ENCODE results near the gene PEX5L.
"Not testable (repeated sequence)": the region's sequence is repeated elsewhere in the genome, so short reads cannot be mapped to it uniquely, and the experiment has no call there.

PEX5L gene

DNA sequence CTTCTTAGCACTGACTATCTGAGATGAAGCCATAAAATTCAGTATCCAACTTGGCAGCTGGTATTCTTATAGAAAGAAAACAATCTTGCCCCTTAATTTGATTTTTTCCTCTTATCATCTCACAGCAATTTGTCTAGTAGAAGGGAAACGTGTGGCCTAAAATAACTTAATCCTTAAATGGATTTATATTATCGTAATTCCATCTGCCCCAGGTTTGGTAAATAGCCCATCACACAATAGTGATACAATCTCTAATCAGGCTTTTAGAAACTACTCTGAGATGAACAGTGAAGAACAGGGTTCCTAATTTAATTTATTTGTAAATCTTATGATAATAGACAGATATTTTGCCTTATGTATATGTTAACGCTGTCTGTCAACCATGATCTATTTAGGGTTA lies 24.8 kb downstream of the PEX5L start:
- no peak for DNase-seq (ENCODE audit: low spot score)

- DNase-seq (ENCODE audit: low spot score) = not testable (repeated sequence)
These were observed 28.4 kb downstream of the PEX5L start for GRCh38 chr3:180008318-180008717.

DNA sequence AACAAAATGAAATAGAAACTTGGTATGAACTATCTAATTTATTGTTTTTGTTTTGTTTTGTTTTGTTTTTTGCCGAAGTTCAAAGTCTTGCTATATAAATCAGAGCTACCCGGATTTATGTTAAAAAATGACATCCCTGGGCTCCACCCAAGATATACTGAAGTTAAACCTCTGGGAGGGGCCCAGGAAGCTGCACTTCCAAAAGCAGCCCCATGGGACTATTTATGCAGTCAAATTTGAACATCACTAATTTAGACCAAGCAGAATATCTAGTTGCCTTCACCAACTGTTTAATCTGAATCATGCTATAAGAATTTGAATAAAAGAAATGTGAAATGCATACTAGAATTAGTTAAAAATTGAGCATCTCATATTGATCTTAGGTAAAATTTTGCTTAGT lies 32.2 kb downstream of the PEX5L start:
- DNase-seq (ENCODE audit: low spot score) = no peak

GRCh38 chr3:180002006-180002405 lies 34.7 kb downstream of the PEX5L start:
- DNase-seq (ENCODE audit: low spot score) = no peak

DNA sequence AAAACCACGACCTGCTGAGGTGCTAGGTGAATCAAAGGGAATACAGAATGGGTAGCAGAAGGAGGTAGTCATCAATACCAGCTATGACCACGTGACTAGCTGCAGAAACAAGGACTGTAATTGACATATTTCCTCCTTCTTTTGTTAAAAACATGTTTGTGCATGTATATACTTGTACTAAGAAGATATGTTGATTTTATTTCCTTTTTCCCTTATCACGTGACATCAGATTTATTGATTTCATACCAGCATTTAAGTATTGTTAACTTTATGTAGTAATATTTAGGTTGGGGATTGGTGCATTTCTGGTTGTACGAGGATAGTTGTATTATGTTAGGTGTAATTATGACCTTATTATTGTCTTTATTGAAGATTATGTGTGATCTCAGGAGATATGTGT lies 36.2 kb downstream of the PEX5L start:
- DNase-seq (ENCODE audit: low spot score) = no peak

DNA sequence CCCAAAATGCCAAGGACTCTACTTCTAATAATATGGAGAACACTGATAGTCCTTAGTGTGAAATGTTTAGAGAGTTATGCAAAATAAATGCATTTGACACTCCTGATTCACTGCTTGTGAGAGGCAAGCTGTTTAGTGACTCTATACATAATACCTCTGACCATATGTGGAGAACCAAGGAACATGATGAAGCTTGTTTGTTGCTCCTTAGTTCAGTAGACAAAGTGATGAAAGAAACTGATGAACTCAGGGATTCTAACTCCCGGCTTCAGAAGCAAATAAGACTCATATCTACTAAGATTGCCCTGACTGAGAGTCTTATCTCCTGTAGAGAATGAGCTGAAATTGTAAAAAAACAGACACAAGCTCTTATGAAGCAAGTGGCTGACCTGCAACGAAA lies 41.3 kb downstream of the PEX5L start:
- DNase-seq (ENCODE audit: low spot score) = no peak

GRCh38 chr3:179991883-179992282 lies 44.9 kb downstream of the PEX5L start:
- DNase-seq (ENCODE audit: low spot score) = no peak

- no peak for DNase-seq (ENCODE audit: low spot score)
These were observed 45.6 kb downstream of the PEX5L start for GRCh38 chr3:179991104-179991503.

- no peak for DNase-seq (ENCODE audit: low spot score)
These were observed 55.1 kb downstream of the PEX5L start for GRCh38 chr3:179981646-179982045.

DNA sequence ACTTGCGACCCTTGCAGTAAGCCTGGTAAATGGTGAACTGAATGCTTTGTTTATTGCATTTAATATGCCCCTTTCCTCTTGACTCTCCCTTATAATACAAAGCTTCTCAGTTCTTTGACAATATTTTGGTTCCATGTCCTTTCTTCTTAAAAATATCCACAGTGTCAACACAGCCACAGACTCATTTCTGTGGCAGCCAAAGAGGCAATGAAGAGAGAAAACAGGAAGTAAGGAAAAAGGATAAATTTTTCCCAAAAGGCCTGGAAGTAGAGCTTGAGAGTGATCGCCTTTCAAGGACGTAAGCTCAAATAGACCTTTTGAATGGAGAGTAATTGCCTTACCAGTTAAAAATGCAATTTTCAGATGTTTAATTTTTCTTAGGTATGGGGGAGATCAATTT lies 59.4 kb downstream of the PEX5L start:
- DNase-seq (ENCODE audit: low spot score) = no peak

GRCh38 chr3:179973931-179974361 lies 62.8 kb downstream of the PEX5L start:
- no peak for DNase-seq (ENCODE audit: low spot score)

GRCh38 chr3:179972881-179973423 lies 63.8 kb downstream of the PEX5L start:
- DNase-seq (ENCODE audit: low spot score) = no peak

DNA sequence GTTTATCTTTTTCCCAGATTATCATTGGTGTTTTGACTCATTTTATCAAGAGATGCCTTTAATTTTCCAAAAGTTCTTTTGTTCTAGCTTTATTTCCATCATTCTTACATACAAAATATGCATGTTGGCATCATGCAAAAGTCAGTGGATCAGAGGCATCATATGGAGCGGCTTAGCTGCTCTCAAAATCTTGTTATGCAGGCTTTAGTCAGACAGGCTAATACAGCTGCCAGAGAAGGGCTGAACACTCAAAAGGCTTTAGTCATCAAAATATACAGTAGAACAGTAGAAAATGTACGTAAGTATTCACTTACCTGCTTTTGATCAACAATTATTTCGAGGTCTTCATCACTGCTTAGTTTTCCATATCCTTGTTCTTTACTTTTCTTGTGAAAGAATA lies 65.5 kb downstream of the PEX5L start:
- DNase-seq (ENCODE audit: low spot score) = no peak

GRCh38 chr3:179970746-179971145 lies 66.0 kb downstream of the PEX5L start:
- DNase-seq (ENCODE audit: low spot score) = no peak

DNA sequence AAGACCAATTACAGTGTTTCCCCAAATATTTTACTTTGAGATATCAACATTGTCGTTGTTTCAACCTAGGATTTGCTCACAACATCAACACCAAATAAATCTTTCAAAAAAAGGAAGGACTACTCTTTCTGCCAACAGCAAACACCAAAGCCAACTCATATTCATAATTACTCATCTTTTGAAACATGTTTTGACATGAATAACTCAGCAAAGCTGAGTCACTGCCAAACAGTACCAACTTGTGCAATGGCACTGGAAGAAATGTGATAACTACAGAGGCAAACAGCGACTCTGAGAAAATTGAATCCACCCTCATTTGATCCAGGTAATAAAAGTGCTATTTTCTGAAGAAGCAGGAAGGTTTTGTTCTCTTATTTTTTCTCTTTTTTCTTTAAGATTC lies 67.2 kb downstream of the PEX5L start:
- DNase-seq (ENCODE audit: low spot score) = peak; percentile 81

GRCh38 chr3:179967622-179968021 lies 69.1 kb downstream of the PEX5L start:
- DNase-seq (ENCODE audit: low spot score) = no peak

- DNase-seq (ENCODE audit: low spot score) = no peak
These were observed 71.8 kb downstream of the PEX5L start for GRCh38 chr3:179964890-179965289.

GRCh38 chr3:179962629-179963387 lies 73.9 kb downstream of the PEX5L start:
- no peak for DNase-seq (ENCODE audit: low spot score)

DNA sequence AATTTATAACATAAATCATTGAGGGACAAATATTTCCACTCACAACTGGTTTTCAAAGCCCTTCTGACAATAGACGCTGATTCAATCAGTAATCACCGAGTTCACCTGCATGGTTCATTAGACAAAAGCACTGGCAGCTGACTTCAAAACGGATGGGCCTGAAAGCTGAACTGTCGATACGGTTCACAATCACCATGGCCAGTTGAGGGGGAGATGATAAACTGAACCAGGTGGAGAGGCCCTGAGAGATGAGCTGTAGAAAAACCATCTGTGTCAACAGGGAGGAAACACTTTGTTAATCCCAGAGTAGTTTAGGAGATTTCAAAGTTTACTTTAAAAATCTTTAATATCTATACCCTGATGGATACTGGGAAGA lies 75.0 kb downstream of the PEX5L start:
- no peak for DNase-seq (ENCODE audit: low spot score)

DNA sequence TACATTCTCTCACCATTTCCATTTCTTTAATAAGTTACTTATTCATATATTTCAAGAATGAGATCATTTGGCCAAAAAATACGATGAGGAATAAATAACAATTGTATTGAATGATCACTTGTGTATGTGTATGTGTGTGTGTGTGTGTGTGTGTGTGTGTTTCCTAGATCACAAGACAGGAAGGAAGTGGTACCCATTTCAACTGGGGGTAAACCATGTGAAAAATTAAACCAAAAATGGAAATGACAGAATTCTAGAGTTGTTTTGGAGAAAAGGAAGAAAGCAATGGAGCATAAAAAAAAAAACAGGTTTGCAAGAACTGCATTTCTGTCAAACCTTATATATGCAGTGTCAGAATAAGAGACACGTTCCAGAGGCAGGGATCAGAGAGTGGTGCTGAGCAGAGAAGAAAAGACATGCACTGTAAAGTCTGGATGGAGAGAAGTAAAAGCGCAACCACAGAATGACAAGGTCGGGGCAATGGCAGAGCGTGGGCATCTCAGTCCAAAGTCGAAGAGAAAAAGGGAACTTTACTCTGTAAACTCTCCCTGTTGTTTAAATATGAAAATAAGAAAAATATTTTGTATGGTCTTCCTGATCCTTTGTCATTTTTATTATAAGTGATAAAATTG lies 75.5 kb downstream of the PEX5L start:
- no peak for DNase-seq (ENCODE audit: low spot score)

DNA sequence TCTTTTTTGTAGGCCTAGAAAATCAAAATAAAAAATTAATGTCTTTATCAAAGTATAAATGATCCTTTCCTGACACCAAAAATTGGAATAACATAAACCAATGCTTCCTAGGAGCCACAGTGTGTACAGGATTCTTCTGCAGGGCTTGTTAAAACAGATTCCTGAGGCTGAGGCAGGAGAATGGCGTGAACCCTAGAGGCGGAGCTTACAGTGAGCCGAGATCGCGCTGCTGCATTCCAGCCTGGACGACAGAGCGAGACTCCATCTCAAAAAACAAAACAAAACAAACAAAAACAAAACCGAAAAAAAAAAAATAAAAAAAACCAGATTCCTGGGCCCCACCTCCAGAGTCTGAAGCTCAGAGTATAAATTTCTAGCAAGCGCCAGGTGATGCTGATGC lies 78.0 kb downstream of the PEX5L start:
- DNase-seq (ENCODE audit: low spot score) = no peak

GRCh38 chr3:179958143-179958542 lies 78.6 kb downstream of the PEX5L start:
- DNase-seq (ENCODE audit: low spot score) = no peak

DNA sequence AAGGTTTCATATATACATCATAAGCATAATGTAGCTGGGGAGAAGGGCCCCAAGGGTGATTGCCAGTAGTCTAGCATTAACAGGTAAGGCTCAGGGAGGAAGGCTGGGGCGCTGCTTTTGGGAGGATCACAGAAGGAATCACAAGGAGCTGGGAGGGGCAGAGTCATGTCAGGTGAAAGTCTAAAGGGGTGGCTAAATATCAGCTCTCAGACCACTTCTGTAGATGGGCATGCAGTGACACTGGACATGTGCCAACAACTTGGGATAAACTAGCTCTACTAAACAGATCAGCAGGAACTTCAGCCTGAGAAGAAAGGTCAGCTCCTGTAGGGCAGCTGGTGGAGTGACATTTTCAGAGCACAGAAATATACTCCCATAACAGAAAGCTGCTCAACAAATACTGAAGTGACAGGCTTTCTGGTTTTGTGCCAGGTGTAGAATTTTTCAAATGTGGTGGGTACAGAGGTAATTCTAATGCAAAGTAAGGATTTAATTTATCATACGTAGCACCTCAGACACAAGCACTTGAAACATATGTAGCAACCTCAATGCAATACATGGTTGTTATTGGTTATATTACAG lies 79.4 kb downstream of the PEX5L start:
- no peak for DNase-seq (ENCODE audit: low spot score)
